Activated CD4-positive, alpha-beta T cell treated with anti-CD3 and anti-CD28 coated beads for 48 hours (primary cell): ENCODE results near the gene HACD2.

ENCODE experiments used
- DNase-seq: peaks from one replicate; pipeline ENCODE4 v3.0.0-alpha.2; 2020

The HACD2 gene

GRCh38 chr3:123568034-123568433, 16.8 kb downstream of the HACD2 start:
- DNase-seq: no peak

- DNase-seq: no peak
Observed at GRCh38 chr3:123564056-123564455, 20.8 kb downstream of the HACD2 start.

GRCh38 chr3:123562547-123562946, 22.3 kb downstream of the HACD2 start:
- DNase-seq: no peak

- no peak for DNase-seq
Observed at GRCh38 chr3:123561188-123561587, 23.7 kb downstream of the HACD2 start.

- DNase-seq: no peak
Observed at GRCh38 chr3:123559040-123559861, 25.6 kb downstream of the HACD2 start.

- no peak for DNase-seq
Observed at GRCh38 chr3:123553536-123553935, 31.3 kb downstream of the HACD2 start.

GRCh38 chr3:123552768-123553167, 32.1 kb downstream of the HACD2 start:
- no peak for DNase-seq

- DNase-seq: no peak
Observed at GRCh38 chr3:123552095-123552714, 32.6 kb downstream of the HACD2 start.

GRCh38 chr3:123547881-123548519, 36.9 kb downstream of the HACD2 start:
- no peak for DNase-seq

GRCh38 chr3:123546133-123546755, 38.6 kb downstream of the HACD2 start:
- DNase-seq: no peak

- no peak for DNase-seq
Observed at GRCh38 chr3:123543950-123544349, 40.9 kb downstream of the HACD2 start.

- no peak for DNase-seq
Observed at GRCh38 chr3:123540285-123540684, 44.6 kb downstream of the HACD2 start.

GRCh38 chr3:123536153-123536895, 48.5 kb downstream of the HACD2 start:
- DNase-seq: no peak

- DNase-seq: no peak
Observed at GRCh38 chr3:123535580-123535979, 49.3 kb downstream of the HACD2 start.

- DNase-seq: no peak
Observed at GRCh38 chr3:123534264-123534663, 50.6 kb downstream of the HACD2 start.

- DNase-seq: no peak
Observed at GRCh38 chr3:123533554-123534159, 51.2 kb downstream of the HACD2 start.

- DNase-seq: no peak
Observed at GRCh38 chr3:123528130-123528529, 56.7 kb downstream of the HACD2 start.

GRCh38 chr3:123527046-123527445, 57.8 kb downstream of the HACD2 start:
- DNase-seq: no peak

GRCh38 chr3:123526474-123526873, 58.4 kb downstream of the HACD2 start:
- DNase-seq: no peak

- DNase-seq: no peak
Observed at GRCh38 chr3:123525433-123525832, 59.4 kb downstream of the HACD2 start.

- no peak for DNase-seq
Observed at GRCh38 chr3:123524981-123525380, 59.9 kb downstream of the HACD2 start.

GRCh38 chr3:123523023-123523412, 61.8 kb downstream of the HACD2 start:
- no peak for DNase-seq
